Chondrocyte (in vitro differentiated cells): ENCODE results near the gene ITPR2. TPM values are rescaled to one million over a fixed set of nuclear protein-coding genes. Genes with fewer than 3 reads are reported as not detected.

Source experiments
- DNase-seq: peaks from one replicate; pipeline ENCODE4 v3.0.0; 2021; ENCODE audit warnings: mixed read lengths, low spot score
- H3K27ac Mint-ChIP-seq: one replicate; pipeline ENCODE4 v1.8.0; 2021; ENCODE audit warnings: mild to moderate bottlenecking, moderate library complexity, mixed read lengths; ENCODE audit not compliant: unreplicated experiment
- H3K27me3 Mint-ChIP-seq: 2 replicates; pipeline ENCODE4 v1.8.0; 2021; ENCODE audit warnings: low read depth, mixed read lengths
- H3K36me3 Mint-ChIP-seq: 2 replicates; pipeline ENCODE4 v1.8.0; 2021; ENCODE audit warnings: low read depth, mixed read lengths
- H3K4me1 Mint-ChIP-seq: 2 replicates; pipeline ENCODE4 v1.8.0; 2021; ENCODE audit warnings: low read depth, mild to moderate bottlenecking, mixed read lengths
- H3K4me3 Mint-ChIP-seq: one replicate; pipeline ENCODE4 v1.8.0; 2021; ENCODE audit warnings: mild to moderate bottlenecking, moderate library complexity, mixed read lengths; ENCODE audit not compliant: unreplicated experiment
- H3K9me3 Mint-ChIP-seq: 2 replicates; pipeline ENCODE4 v1.8.0; 2021; ENCODE audit warnings: low read depth, mixed read lengths
- total RNA-seq: library from RNA; stranded (reverse); gene quantifications from 3 replicates; pipeline ENCODE4 v1.2.1, GENCODE V29; 2021
- TF ChIP-seq, protein P1 (sequence below): fragments of 200-600 bp; sonication (generic); IDR thresholded peaks from 2 replicates; pipeline ENCODE4 v1.5.0; 2021; ENCODE audit warnings: antibody characterized with exemption, mild to moderate bottlenecking, moderate library complexity

Gene ITPR2
- total RNA-seq, 1 donor from 2014 or later, result 18.7 TPM

DNA sequence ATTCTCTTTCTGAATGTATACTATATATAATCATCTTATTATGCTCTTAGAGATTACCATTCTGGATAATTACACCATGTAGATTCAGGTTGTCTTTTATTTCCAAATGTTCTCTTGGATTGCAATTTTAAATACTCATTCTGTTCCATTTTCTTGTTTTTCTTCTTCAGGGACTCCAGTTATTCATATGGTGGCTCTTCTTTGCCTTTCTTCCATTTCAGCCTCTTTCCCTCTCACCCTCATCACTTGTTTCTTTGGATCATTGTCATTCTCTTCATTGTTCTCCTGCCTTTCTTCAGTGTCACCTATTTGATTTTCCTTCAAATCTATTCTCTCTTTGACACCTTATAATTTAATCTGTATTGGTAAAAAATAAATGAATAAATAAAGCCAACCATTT is 182.0 kb downstream of the ITPR2 start:
- Mint-ChIP-seq H3K36me3 (peaks cover 24% of the 10 kb centered on the region), H3K4me1 (peaks cover 34% of the 10 kb centered on the region), H3K9me3 (peaks cover 11% of the 10 kb centered on the region), H3K27me3 (no peaks in the 10 kb centered on the region), H3K4me3 (no peak overlapping the region), H3K27ac (no peak overlapping the region)
- no peak for DNase-seq
- TF ChIP-seq, protein P1, sequence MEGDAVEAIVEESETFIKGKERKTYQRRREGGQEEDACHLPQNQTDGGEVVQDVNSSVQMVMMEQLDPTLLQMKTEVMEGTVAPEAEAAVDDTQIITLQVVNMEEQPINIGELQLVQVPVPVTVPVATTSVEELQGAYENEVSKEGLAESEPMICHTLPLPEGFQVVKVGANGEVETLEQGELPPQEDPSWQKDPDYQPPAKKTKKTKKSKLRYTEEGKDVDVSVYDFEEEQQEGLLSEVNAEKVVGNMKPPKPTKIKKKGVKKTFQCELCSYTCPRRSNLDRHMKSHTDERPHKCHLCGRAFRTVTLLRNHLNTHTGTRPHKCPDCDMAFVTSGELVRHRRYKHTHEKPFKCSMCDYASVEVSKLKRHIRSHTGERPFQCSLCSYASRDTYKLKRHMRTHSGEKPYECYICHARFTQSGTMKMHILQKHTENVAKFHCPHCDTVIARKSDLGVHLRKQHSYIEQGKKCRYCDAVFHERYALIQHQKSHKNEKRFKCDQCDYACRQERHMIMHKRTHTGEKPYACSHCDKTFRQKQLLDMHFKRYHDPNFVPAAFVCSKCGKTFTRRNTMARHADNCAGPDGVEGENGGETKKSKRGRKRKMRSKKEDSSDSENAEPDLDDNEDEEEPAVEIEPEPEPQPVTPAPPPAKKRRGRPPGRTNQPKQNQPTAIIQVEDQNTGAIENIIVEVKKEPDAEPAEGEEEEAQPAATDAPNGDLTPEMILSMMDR, result no peak

DNA sequence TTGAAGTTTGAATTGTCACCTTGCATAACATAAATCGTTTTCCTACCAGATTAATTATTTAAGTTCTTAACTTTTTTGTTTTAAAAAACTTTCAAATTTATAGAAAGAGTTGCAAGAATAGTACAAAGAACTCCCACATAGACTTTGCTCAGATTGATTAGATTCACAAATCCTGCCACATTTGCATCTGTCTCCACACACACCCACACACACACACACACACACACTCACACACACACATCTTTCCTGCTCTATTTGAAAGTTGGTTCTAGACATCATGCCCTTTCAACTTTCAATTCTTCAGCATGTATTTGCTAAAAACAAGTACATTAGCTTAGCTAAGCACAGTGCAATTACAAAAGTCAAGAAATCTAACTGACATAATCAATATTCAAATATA is 184.0 kb downstream of the ITPR2 start:
- TF ChIP-seq, protein P1, result no peak
- Mint-ChIP-seq H3K4me3 (no peak overlapping the region), H3K9me3 (peaks cover 11% of the 10 kb centered on the region), H3K36me3 (peaks cover 14% of the 10 kb centered on the region), H3K27me3 (no peaks in the 10 kb centered on the region), H3K27ac (peak overlapping the region; percentile 93), H3K4me1 (peaks cover 36% of the 10 kb centered on the region)
- DNase-seq, result no peak

DNA sequence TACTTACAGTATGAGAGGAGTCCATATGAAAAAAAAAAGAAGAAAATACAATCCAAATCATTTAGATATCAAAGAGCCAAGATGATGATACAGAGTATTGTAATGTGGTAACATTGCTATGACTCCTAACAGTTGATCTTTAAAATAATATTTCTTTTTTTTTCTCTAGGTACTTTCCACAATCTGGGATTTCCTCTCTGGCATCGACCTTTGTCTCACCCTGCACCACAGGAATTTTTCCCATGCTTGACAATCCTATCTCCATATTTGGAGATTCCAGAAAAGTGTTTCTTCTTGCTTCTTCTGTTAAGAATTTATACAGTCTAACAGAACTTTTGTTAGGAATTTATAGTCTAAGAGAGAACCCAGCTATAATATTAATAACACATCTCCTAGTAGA is 184.4 kb downstream of the ITPR2 start:
- Mint-ChIP-seq H3K4me3 (no peak overlapping the region), H3K36me3 (peaks cover 14% of the 10 kb centered on the region), H3K9me3 (peaks cover 11% of the 10 kb centered on the region), H3K27ac (peak overlapping the region; percentile 93), H3K27me3 (no peaks in the 10 kb centered on the region), H3K4me1 (peaks cover 38% of the 10 kb centered on the region)
- TF ChIP-seq, protein P1, result no peak
- no peak for DNase-seq

DNA sequence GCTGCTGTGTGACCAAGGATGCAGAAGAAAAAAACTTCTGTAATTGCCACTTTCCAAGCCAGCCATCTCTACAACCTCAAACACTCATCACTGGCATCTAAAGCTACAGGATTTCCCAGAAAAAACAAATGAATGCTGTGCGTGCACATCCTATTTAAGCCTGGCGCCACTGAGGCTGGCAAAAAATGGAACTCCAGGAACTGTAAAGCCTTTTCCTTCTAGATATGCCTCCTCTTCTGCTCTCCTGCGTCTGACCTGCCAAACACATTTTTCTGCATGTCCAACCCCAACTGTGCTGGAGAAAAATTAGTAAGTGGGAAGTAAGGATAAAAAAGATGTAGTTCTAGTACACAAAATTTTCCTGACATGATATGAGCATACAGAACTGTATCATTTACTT is 184.9 kb downstream of the ITPR2 start:
- Mint-ChIP-seq H3K4me3 (no peak overlapping the region), H3K4me1 (peaks cover 40% of the 10 kb centered on the region), H3K9me3 (peaks cover 11% of the 10 kb centered on the region), H3K27ac (peak overlapping the region; percentile 93), H3K36me3 (peaks cover 14% of the 10 kb centered on the region), H3K27me3 (no peaks in the 10 kb centered on the region)
- no peak for DNase-seq
- TF ChIP-seq, protein P1, result no peak

DNA sequence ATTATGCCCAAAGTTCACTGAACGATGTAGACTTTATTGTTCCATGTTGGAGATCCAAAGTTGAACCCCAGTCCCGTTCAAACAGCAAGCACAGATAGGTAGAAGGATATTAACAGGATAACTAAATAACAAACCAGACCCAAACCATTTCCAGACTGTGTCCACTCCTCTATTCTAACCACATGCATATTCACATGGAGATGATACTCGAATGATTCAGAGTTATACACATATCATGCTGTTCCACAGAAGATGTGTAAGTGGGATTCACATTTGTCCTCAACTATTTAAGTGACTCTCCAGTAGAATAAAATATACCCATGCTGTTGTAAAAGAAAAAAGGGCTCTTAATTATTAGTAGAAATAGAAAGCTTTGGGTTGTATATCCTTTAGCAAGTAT is 185.9 kb downstream of the ITPR2 start:
- Mint-ChIP-seq H3K9me3 (peaks cover 11% of the 10 kb centered on the region), H3K4me3 (no peak overlapping the region), H3K4me1 (peaks cover 40% of the 10 kb centered on the region), H3K36me3 (peaks cover 10% of the 10 kb centered on the region), H3K27ac (no peak overlapping the region), H3K27me3 (no peaks in the 10 kb centered on the region)
- TF ChIP-seq, protein P1, result no peak
- no peak for DNase-seq
